NT2/D1 (cell line): ENCODE results near the gene RTN1.

Source experiments
- DNase-seq: peaks from one replicate; pipeline ENCODE4 v3.0.0-alpha.2; 2011; ENCODE audit warnings: low read depth, low spot score
- H3K27me3 ChIP-seq: 2 replicates; pipeline ENCODE4 v1.6.0; 2011; ENCODE audit warnings: mild to moderate bottlenecking; ENCODE audit not compliant: insufficient read length, insufficient read depth
- H3K36me3 ChIP-seq: 2 replicates; pipeline ENCODE4 v1.6.1; 2011; ENCODE audit warnings: mild to moderate bottlenecking, low read length, mixed read lengths; ENCODE audit not compliant: insufficient read depth, insufficient read length
- H3K4me1 ChIP-seq: 2 replicates; pipeline ENCODE4 v1.5.1; 2011; ENCODE audit not compliant: insufficient read depth, insufficient read length
- H3K4me3 ChIP-seq: 2 replicates; pipeline ENCODE4 v1.5.1; 2011; ENCODE audit warnings: low read depth; ENCODE audit not compliant: insufficient read length
- H3K9ac ChIP-seq: 2 replicates; pipeline ENCODE4 v1.6.0; 2011; ENCODE audit warnings: low read depth; ENCODE audit not compliant: insufficient read length
- H3K9me3 ChIP-seq: 2 replicates; pipeline ENCODE4 v1.5.1; 2011; ENCODE audit warnings: mild to moderate bottlenecking, low read length; ENCODE audit not compliant: insufficient read depth
- SUZ12 ChIP-seq: IDR thresholded peaks from 2 replicates; pipeline ENCODE4 v1.6.1; 2011; ENCODE audit not compliant: insufficient read length, insufficient read depth; ENCODE audit errors: extremely low read depth
- YY1 ChIP-seq: IDR thresholded peaks from 2 replicates; pipeline ENCODE4 v1.6.1; 2011; ENCODE audit not compliant: insufficient read length, insufficient read depth
- ZNF274 ChIP-seq: IDR thresholded peaks from 2 replicates; pipeline ENCODE4 v1.6.1; 2011; ENCODE audit warnings: mild to moderate bottlenecking, low read depth, low read length

RTN1 gene

DNA sequence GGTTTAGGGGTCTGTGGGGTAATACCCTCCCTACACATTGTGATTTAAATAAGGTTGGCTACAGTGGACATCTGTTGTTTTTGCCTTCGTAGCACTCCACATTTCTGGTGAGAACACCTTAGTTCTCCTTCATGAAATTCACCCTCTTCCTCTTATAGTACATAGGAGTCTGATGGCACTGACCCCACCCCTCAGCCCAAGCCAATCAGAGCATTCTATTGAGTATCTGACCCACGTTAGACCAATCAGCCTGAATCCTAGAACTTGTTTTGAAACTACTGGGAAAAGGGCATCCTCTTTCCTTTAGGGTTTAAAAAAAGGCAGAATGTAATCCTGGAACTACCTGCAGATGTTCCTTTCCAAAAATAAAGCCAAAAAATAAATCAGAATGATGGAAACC is 33.6 kb upstream of the RTN1 start:
- no peaks in the 10 kb centered on the region for H3K27me3 ChIP-seq
- TF ChIP-seq ZNF274 (no peak), YY1 (no peak), SUZ12 (no peak)
- no peaks in the 10 kb centered on the region for H3K36me3 ChIP-seq
- H3K4me1 ChIP-seq: no peaks in the 10 kb centered on the region
- H3K4me3 ChIP-seq: no peak overlapping the region
- 0 out of 2 replicates have a peak, but pooled peaks cover 8% of the 10 kb centered on the region for H3K9me3 ChIP-seq
- no peak overlapping the region for H3K9ac ChIP-seq
- no peak for DNase-seq

DNA sequence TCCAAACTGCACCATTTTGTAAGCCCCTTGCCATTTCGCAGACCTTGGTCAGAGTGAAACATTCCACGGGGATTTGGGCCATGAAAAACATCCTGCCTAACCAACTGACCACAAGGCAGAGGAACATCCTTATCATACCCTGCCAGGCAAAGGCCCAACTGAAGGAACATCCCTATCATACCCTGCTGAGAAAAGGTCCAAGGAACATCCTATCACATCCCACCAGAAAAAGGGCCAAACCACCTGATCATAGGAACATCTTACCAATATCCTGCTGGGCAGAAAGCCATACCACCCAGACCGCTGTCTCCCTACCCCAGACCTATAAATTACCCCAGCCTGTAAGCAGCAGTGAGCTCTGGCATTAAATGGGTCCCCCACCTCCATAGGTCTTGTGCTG is 30.0 kb upstream of the RTN1 start:
- H3K9me3 ChIP-seq: 0 out of 2 replicates have a peak, but pooled peaks cover 8% of the 10 kb centered on the region

DNA sequence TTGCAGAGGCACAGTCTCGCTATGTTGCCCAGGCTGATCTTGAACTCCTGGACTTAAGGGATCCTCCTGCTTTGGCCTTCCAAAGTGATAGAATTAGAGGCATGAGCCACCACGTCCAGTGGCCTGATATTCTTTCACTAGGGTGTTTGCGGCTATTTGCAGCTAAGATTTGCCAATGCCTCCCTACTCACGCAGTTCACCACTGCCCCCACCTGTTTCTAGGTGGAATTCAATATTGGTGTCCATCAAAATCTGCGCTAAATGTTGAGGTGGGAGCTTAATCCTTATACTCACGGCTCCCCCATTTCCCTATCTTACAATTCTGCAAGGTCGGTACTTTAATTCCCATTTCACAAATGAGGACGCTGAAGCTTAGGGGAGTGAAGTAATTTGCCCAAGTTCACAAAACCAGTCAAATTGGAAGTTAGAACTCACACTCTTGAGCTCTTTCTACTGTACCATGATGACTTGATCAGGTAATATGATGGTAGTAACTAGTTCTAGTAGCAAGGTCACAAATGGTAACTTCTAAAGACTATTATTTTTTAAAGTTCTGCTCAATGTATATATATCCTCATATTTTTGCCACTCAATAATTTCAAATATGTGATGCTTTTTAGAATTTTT is 27.3 kb upstream of the RTN1 start:
- peak; percentile 23 for DNase-seq
- no peaks in the 10 kb centered on the region for H3K27me3 ChIP-seq
- no peak for TF ChIP-seq ZNF274
- TF ChIP-seq SUZ12: no peak
- no peak for TF ChIP-seq YY1
- H3K4me1 ChIP-seq: no peaks in the 10 kb centered on the region
- 0 out of 2 replicates have a peak, but pooled peaks cover 8% of the 10 kb centered on the region for H3K9me3 ChIP-seq
- no peak overlapping the region for H3K4me3 ChIP-seq
- H3K36me3 ChIP-seq: no peaks in the 10 kb centered on the region
- no peak overlapping the region for H3K9ac ChIP-seq

More for the DNA sequence above, 30.0 kb upstream of the RTN1 start:
- no peak for TF ChIP-seq ZNF274
- no peak for TF ChIP-seq YY1
- TF ChIP-seq SUZ12: no peak
- DNase-seq: no peak
- H3K36me3 ChIP-seq: no peaks in the 10 kb centered on the region
- H3K4me3 ChIP-seq: no peak overlapping the region
- H3K27me3 ChIP-seq: no peaks in the 10 kb centered on the region
- H3K4me1 ChIP-seq: no peaks in the 10 kb centered on the region
- no peak overlapping the region for H3K9ac ChIP-seq

DNA sequence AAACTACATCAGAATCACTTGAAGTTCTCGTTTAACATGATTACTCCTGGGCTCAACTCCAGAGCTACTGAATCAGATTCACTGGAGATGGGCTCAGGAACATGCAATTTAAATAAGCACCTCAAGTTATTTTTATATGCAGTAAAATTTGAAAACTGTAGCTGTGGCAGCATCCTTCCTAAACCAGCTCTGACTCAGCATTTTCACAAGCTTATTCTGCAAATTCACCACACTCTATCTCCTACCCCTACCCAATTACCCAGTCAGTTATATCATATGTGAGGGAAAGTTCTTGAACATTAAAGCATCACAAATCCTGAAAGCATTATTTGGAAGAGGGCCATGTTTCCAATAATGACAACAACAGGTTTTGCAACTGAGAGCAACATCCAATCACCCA is 25.1 kb upstream of the RTN1 start:
- Histone ChIP-seq H3K27me3 (no peaks in the 10 kb centered on the region), H3K4me3 (no peak overlapping the region), H3K9me3 (no peaks in the 10 kb centered on the region), H3K36me3 (no peaks in the 10 kb centered on the region), H3K9ac (no peak overlapping the region), H3K4me1 (no peaks in the 10 kb centered on the region)
- DNase-seq: no peak
- no peak for TF ChIP-seq ZNF274
- no peak for TF ChIP-seq SUZ12
- TF ChIP-seq YY1: no peak

DNA sequence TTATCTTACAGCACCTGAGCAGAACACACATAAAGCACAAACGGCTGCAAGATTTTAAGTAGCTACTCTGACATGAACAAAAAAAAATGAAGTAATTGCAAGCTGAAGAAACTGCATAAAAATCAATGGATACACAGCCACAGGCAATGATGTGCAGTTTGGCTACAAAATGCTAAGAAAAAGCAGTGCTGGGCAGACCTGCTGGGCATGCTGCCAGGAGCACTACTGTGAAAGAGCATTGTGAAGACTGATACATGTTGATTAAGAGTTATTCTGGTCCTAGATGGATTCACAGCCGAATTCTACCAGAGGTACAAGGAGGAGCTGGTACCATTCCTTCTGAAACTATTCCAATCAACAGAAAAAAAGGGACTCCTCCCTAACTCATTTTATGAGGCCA is 20.1 kb upstream of the RTN1 start:
- Histone ChIP-seq H3K4me3 (no peak overlapping the region), H3K9ac (no peak overlapping the region), H3K9me3 (no peaks in the 10 kb centered on the region), H3K27me3 (no peaks in the 10 kb centered on the region), H3K36me3 (no peaks in the 10 kb centered on the region), H3K4me1 (no peaks in the 10 kb centered on the region)
- no peak for DNase-seq
- TF ChIP-seq YY1: no peak
- TF ChIP-seq SUZ12: no peak
- no peak for TF ChIP-seq ZNF274

DNA sequence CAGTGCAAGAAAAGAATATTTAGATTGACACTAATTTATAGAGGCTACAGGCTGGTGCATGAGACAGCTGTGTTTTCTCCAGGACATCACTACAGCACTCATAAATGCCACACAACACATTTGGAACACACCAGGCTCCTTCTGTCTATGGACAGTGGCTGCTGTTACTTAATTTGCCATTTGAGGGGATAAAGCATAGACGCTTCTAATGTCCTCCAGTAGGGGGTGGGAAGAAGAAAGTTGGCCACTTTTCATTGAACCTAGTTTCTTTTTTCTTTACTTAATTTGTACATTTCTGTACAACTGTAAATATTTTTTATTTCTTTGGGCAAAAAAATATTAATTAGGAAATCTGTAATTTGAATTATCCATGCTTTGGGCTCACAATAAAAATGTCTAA is 12.4 kb upstream of the RTN1 start:
- Histone ChIP-seq H3K4me1 (no peaks in the 10 kb centered on the region), H3K36me3 (no peaks in the 10 kb centered on the region), H3K4me3 (no peak overlapping the region), H3K9ac (no peak overlapping the region), H3K27me3 (no peaks in the 10 kb centered on the region), H3K9me3 (no peaks in the 10 kb centered on the region)
- no peak for DNase-seq
- TF ChIP-seq ZNF274: no peak
- no peak for TF ChIP-seq YY1
- no peak for TF ChIP-seq SUZ12

DNA sequence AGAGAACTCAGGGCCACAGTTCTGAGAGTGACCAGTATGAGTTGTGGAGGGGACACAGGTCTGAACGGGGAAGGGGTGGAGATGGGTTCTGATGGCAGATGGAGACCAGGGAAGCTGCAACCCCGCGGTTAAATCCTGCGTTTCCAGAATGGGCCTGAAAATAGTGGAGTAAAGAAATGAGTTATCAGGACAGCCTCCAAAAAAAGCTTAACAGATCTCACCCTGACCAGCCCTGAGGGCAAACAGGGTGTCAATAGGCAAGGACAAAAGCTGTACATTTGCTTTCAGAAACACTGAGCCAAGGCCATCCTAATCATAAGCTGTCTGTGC is 555 bp upstream of the RTN1 start:
- Histone ChIP-seq H3K4me1 (no peaks in the 10 kb centered on the region), H3K9me3 (no peaks in the 10 kb centered on the region), H3K4me3 (peak overlapping the region; percentile 53), H3K27me3 (peaks cover 53% of the 10 kb centered on the region), H3K9ac (peak overlapping the region; percentile 51), H3K36me3 (no peaks in the 10 kb centered on the region)
- no peak for TF ChIP-seq SUZ12
- TF ChIP-seq ZNF274: no peak
- no peak for TF ChIP-seq YY1
- no peak for DNase-seq
